ENCODE data around the gene ARHGAP29. TPM values are rescaled to one million over a fixed set of nuclear protein-coding genes. Genes with fewer than 3 reads are reported as not detected.

Gene ARHGAP29
- polyA plus RNA-seq, 1 experiment: 21.5 TPM

DNA sequence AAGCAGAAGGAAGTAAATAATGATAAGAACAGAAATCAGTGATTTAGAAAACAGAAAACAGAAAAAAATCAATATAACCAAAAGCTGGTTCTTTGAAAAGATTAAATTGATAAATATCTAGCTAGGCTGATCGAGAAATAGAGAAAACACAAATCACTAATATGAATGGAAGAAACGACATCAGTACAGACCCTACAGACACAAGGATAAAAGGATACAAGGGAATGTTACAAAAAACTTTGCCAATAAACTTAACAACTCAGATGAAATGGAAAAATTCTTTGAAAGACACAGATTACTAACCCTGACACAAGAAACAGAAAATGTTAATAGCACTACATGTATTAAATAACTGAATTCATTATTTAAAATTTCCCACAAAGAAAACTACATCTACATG, 6.3 kb upstream of the ARHGAP29 start:
- ChIA-PET CTCF (interaction anchor here (0.6 to 2.6 kb wide), 5 partner anchors 10 to 207 kb away, joined by 3 to 8 read pairs (median 4); no protein-coding TSS in a partner anchor), POLR2A (no interaction called here)
- no peak overlapping the region for H3K4me3 ChIP-seq (ENCODE audit: low read depth, low read length)
- TF ChIP-seq, protein P1, sequence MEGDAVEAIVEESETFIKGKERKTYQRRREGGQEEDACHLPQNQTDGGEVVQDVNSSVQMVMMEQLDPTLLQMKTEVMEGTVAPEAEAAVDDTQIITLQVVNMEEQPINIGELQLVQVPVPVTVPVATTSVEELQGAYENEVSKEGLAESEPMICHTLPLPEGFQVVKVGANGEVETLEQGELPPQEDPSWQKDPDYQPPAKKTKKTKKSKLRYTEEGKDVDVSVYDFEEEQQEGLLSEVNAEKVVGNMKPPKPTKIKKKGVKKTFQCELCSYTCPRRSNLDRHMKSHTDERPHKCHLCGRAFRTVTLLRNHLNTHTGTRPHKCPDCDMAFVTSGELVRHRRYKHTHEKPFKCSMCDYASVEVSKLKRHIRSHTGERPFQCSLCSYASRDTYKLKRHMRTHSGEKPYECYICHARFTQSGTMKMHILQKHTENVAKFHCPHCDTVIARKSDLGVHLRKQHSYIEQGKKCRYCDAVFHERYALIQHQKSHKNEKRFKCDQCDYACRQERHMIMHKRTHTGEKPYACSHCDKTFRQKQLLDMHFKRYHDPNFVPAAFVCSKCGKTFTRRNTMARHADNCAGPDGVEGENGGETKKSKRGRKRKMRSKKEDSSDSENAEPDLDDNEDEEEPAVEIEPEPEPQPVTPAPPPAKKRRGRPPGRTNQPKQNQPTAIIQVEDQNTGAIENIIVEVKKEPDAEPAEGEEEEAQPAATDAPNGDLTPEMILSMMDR (IDR thresholded peaks at IDR 0.05; ENCODE audit: insufficient read depth, low read depth, low read length): no peak
- H3K36me3 ChIP-seq (ENCODE audit: control insufficient read depth, insufficient read depth, low read length): no peaks in the 10 kb centered on the region
- DNase-seq (ENCODE audit: low read depth): no peak
- H3K27me3 ChIP-seq (ENCODE audit: control insufficient read depth, insufficient read depth, low read length): no peaks in the 10 kb centered on the region

DNA sequence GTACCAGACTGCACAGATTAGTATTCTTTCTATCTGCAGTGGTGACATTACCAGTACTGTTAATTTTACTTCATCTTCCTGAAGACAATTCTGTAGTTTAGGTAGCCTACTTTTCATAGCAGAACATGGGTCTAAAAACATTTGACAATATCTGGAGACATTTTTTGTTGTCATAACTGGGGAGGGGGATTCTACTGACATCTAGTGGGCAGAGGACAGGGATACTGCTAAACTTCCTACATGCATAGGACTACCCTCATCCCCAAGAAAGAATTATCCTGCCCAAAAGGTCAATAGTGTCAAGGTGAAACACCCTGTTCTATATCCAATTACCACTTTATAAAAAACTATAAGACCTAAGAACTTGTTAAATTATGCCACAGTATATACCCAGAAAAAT, 3.4 kb upstream of the ARHGAP29 start:
- TF ChIP-seq, protein P1 (IDR thresholded peaks at IDR 0.05; ENCODE audit: insufficient read depth, low read depth, low read length): peak; percentile 17; the same call in 1 of the 2 replicates
- no peak overlapping the region for H3K4me3 ChIP-seq (ENCODE audit: low read depth, low read length)
- no peak for DNase-seq (ENCODE audit: low read depth)
- CTCF ChIA-PET: no interaction called here
- POLR2A ChIA-PET: no interaction called here
- no peaks in the 10 kb centered on the region for H3K27me3 ChIP-seq (ENCODE audit: control insufficient read depth, insufficient read depth, low read length)
- H3K36me3 ChIP-seq (ENCODE audit: control insufficient read depth, insufficient read depth, low read length): no peaks in the 10 kb centered on the region

DNA sequence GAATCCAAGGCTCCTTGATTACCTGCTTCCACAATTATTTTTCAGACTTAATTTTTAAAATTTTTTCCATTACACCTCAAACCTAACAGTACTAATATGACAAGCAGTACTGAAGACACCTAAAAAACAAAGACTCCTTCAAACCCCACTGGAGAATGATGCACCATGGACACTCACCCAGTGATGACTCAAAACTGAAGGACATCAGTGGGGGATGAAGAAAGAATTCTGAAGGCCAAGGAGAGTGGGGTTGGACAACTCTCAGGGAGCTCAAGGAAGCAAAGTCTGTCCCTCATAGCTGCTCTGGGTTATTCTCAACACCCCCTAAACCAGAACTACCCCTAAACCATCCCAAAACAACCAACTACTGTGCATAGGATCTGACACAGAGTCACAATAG, 2.4 kb upstream of the ARHGAP29 start:
- CTCF ChIA-PET: interaction anchor here (1.0 to 1.7 kb wide), 4 partner anchors 9 to 197 kb away, joined by 3 to 4 read pairs (median 3); no protein-coding TSS in a partner anchor
- Histone ChIP-seq H3K36me3 (ENCODE audit: control insufficient read depth, insufficient read depth, low read length) (no peaks in the 10 kb centered on the region), H3K4me3 (ENCODE audit: low read depth, low read length) (no peak overlapping the region), H3K27me3 (ENCODE audit: control insufficient read depth, insufficient read depth, low read length) (no peaks in the 10 kb centered on the region)
- TF ChIP-seq, protein P1 (IDR thresholded peaks at IDR 0.05; ENCODE audit: insufficient read depth, low read depth, low read length): no peak
- no peak for DNase-seq (ENCODE audit: low read depth)
- POLR2A ChIA-PET: interaction anchor here (0.5 kb wide), 1 partner anchor 237 kb away, joined by 3 read pairs; no protein-coding TSS in a partner anchor

DNA sequence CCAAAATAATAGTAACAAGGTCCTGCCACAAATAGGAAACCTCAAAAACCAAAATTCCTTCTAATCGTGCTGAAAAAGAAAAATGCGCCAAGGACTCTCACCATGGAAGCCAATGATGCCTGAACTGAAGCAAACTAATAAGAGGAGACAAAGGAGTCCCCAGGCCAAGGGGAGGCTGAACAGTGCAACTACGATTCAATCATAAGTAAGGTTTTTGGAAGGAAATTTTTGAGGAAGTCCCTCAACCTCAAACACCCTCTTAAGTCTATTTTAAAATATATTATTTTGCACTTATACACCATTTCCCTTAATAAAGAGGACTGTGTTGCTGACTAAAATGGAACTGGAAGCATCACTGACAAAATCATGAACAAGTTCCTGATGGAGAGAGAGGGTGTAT, 1.7 kb upstream of the ARHGAP29 start:
- H3K27me3 ChIP-seq (ENCODE audit: control insufficient read depth, insufficient read depth, low read length): no peaks in the 10 kb centered on the region
- no peaks in the 10 kb centered on the region for H3K36me3 ChIP-seq (ENCODE audit: control insufficient read depth, insufficient read depth, low read length)
- TF ChIP-seq, protein P1 (IDR thresholded peaks at IDR 0.05; ENCODE audit: insufficient read depth, low read depth, low read length): no peak
- ChIA-PET POLR2A (no interaction called here), CTCF (interaction anchor here (1.7 to 2.5 kb wide), 2 partner anchors 194 to 200 kb away, joined by 4 to 6 read pairs; no protein-coding TSS in a partner anchor)
- H3K4me3 ChIP-seq (ENCODE audit: low read depth, low read length): no peak overlapping the region
- DNase-seq (ENCODE audit: low read depth): no peak

DNA sequence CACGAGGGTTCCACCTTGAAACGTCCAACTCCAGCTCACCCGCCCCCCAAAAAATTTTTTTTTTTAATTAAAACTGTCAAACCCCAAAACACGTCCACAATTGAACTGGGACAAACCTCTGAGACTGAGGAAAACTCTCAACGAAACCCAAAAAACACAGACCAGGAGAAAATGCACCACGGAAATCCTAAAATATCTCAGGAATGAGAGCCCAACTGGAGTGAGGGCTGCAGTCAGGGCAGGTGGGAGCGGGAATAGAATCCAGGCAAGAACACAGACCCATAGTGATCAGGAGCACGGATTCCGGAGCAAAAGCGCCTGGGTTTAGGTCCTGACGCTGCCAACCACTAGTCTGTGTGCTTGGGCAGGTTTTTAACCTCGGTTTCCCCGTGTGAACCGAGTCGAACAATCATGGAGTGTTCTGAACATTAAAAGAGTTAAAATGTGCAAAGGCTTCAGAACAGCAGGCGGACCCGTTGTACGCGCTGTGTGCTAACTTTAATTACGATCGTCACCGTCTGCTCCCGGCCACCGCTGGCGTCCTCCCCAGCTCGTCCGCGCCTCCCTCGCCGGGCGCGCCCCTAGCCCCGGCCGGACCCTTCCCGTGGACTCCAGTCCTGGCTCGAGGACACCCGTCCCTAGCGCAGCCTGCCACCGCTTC, 624 bp downstream of the ARHGAP29 start:
- DNase-seq (ENCODE audit: low read depth): no peak
- TF ChIP-seq, protein P1 (IDR thresholded peaks at IDR 0.05; ENCODE audit: insufficient read depth, low read depth, low read length): peak; percentile 19; the same call in 1 of the 2 replicates
- Histone ChIP-seq H3K4me3 (ENCODE audit: low read depth, low read length) (peak overlapping the region; percentile 95), H3K36me3 (ENCODE audit: control insufficient read depth, insufficient read depth, low read length) (no peaks in the 10 kb centered on the region), H3K27me3 (ENCODE audit: control insufficient read depth, insufficient read depth, low read length) (no peaks in the 10 kb centered on the region)
- POLR2A ChIA-PET: interaction anchor here (0.6 to 1.0 kb wide), 2 partner anchors 22 to 135 kb away, joined by 3 to 4 read pairs; no protein-coding TSS in a partner anchor
- CTCF ChIA-PET: interaction anchor here (0.7 to 3.8 kb wide), 13 partner anchors 10 to 569 kb away, joined by 3 to 25 read pairs (median 6); no protein-coding TSS in a partner anchor
